GM19239 (cell line): ENCODE data around the gene IQSEC1.
"Not testable (repeated sequence)": the region's sequence is repeated elsewhere in the genome, so short reads cannot be mapped to it uniquely, and the experiment has no call there.

Experiments
- DNase-seq: peaks from one replicate; pipeline ENCODE4 v3.0.0; 2011; ENCODE audit warnings: low spot score; ENCODE audit not compliant: insufficient read length
- FAIRE-seq: peaks from 2 replicates; lab custom pipeline; 2011; peaks lifted over from hg19 to GRCh38; lab: Jason Lieb, UNC

Gene IQSEC1

DNA sequence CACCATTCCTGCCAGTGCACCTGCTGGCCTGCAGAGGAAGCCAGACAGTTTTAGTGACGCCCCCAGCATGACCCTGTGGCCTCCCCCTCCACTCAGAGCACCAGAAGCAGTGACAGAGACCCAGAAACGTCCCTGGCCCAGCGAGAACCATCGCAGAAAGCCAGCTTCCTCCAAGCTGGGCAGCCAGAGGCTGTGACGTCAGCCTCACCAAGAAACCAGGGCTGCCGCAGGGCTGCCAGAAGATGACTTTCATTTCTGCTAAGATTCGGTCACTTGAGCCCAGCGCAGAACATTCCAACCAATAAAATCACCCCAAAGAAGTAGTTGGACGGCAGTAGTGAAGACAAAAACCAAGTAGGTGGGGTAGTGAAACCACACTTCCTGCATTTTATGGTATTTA, 202.3 kb downstream of the IQSEC1 start:
- DNase-seq (no peak), FAIRE-seq (no peak)

DNA sequence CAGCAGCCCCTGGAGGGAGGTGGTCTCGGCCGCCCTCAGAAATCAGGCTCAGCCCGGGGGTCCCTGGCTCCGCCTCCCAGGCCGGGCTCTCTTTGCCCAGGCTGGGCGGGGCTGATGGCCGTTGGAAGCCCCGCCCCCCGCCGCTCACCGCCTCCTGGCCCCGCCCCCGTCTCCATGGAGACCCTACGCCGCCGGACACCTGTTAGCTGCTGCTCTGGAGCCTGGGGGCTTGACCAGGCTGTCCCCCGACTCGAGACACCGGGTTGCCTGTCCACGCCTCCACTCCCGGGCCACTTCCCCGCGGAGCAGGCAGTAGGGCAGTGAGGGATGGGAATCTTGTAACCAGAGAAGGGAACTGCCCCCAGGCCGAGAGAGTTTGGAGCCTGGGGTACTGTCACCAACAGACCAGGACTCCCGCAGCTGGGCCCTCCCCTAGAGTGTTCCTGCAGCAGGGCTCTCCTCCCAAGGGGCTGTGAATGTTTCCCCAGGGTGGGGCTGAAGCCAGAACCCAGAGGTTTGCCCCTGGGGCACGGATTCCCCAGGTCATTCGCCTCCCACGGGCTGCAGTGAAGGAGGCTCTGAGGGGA, 204.1 kb downstream of the IQSEC1 start:
- FAIRE-seq (no peak), DNase-seq (peak; percentile 67)

DNA sequence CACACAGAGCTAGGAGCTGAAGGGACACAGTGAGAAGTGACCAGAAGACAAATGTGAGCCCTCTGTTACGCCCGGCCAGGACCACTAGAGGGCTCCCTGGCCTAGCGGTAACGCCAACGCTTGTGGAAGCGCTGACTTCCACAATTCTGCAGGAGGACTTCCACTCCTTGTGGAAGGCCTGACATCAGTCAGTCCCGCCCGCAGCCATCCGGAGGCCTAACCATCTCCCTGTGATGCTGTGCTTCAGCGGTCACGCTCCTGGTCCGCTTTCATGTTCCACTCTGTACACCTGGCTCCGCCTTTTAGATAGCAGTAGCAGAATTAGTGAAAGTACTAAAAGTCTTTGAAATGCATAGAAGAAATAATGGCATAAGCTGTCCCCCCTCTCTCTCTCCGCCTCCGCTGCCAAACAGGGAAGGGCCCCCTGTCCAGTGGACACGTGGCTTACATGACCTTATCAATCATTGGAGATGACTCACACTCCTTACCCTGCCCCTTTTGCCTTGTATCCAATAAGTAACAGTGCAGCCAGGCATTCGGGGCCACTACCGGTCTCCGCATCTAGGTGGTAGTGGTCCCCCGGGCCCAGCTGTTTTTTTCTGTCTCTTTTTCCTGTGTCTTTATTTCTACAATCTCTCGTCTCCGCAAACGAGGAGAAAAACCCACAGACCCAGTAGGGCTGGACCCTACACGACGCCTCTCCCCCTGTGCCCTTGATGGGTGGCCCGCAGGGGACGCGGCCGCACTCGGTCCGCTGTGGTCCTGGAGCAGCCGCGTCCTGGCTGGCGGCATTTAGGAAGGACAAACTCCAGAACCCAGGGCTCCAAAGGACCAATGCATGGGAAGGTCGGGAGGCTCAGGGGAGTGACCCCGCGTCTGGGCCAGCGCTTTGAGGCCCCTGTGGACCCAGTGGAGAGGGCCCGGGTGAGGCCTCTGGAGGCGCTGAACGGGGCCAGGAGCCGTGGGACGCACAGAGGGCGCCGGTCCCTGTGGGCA, 204.9 kb downstream of the IQSEC1 start:
- FAIRE-seq (peak; percentile 86), DNase-seq (peak; percentile 73)

DNA sequence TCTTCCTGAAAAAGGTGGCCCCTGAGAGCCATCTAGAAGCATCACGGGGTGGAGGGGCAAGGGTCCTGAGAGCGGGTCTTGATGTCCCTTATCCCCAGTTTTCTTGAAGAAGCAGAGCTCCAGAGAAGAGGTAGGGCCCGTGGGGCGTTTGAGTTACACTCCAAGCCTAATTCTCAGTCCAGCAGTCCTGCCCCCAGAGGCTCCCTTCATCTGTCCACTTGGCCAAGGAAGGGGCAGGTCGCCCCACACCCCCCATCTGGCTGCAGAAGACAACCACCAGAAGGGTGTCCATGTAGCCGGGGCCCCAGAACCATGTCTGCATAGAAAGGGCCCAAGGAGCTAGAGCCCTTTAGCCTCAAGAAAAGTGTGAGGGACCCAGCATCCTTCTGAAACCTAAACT, 206.4 kb downstream of the IQSEC1 start:
- FAIRE-seq (no peak), DNase-seq (no peak)

DNA sequence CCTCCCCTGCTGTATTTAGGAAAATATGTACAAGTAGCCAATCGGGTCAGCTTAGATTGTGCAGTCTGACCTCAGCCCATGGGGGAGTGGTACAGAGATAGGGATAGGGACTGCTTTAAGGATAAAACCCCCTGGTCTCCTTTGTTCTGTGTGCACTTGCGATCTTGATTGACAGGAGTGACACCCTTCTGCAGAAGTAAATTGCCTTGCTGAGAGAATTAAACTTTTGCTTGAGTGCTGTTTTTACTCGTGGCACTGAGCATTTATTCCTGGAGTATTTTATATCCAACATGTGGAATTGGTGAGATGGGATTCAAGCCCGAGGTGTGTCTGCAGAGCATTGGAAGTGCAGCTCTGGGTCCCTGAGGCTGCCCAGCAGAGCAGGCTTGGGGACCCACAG, 208.0 kb downstream of the IQSEC1 start:
- no peak for FAIRE-seq
- DNase-seq: no peak

DNA sequence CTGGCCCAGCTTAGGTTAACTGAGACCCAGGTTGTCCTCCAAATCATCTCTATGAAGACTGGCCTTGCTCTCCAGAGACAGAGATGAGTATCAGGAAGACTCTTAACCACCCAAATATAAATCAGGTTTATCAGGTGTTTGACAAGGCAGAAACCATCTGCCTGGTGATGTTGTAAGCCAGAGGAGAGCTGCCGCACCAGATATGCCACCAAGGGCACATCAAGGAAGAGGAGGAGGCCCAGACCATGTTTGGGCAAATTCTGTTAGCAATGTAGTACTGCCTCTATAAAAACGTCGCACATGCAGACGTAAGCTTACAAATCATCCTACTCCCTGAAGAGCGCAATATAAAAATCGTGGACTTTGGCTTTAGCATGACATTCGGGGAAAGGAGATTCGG, 210.8 kb downstream of the IQSEC1 start:
- DNase-seq (no peak), FAIRE-seq (no peak)

DNA sequence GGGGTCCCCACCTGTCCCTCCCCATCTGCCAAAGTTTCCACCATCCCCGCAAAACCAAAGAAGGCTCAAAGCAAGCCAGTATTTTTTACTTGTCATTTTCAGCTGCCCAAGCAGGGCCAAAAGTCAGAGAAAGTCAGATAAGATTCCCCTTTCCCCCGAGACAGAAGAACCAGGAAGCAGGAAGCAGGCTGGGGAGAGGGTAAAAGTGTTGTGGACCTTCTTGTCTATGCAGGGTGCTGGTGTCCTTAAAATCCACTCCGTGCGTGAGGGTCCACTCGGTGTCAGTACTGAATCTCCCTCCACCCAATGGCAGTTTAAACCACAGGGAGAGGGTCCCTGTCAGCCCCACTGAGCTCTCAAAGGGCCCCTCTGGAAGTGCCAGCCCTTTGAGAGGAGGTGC, 211.6 kb downstream of the IQSEC1 start:
- FAIRE-seq (no peak), DNase-seq (no peak)

DNA sequence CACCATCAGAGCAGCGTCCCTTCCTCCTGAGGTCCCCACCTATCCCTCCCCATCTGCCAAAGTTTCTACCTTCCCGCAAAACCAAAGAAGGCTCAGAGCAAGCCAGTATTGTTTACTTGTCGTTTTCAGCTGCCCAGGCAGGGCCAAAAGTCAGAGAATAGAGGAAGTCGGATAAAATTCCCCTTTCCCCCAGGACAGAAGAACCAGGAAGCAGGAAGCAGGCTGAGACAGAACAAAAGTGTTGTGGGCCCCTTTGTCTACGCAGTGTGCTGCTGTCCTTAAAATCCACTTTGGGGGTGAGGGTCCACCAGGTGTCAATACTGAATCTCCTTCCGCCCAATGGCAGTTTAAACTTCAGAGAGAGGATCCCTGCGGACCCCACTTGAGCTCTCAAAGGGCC, 213.4 kb downstream of the IQSEC1 start:
- FAIRE-seq (no peak), DNase-seq (no peak)

DNA sequence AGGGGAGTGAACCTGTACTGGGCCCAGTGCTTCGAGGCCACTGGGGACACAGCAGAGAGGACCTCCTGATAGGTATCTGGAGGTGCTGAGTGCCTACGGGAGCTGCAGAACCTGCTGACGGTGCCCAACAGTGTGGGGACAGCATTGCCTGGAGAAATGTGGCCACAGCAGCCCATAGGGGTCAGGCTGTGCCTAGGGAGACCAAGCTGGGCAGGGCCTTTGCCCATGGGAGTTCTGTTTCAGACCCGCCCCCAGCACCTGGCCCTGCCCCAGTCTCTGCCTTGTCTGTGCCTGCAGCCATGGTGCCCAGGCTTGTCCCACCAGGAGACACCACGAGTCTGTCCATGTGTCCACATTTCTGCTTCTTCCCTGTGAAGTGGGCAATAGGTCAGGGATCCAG, 216.6 kb downstream of the IQSEC1 start:
- FAIRE-seq (no peak), DNase-seq (no peak)

DNA sequence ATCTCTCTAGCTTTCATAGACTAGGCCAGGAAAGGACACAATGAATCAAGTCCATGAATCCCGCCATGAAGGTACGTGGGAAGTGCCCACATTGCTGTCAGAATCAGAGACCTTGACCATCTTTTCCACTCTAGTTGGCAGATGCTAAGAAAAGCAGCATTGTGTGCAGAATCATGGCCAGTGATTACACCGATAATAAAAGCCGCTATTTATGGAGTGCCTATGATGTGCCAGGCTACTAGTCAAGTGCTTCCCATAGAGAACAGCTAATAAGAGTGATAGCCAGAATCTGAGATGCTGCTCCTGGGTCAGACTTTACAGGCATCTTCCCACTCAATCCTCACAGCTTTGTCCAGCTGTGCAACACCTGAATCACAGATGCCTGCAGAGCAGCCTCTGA, 218.7 kb downstream of the IQSEC1 start:
- no peak for DNase-seq
- no peak for FAIRE-seq

DNA sequence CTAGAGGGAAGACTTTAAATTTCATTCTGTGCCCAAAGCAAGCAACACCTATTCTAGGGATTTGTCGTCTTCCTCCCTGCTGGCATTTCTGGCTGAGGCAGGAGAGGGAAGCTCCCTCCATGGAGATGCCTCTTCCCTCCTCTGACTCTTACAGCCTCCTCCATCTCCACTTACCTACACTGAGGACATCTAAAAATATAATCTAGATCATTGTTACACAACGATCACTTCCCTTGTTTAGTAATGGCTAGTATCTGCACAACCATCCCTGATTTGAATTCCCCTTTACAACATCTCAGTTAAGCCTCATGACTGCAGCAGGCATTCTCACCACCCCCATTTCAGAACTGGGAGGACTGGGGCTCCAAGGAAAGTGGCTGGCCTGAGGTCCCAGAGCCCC, 219.4 kb downstream of the IQSEC1 start:
- DNase-seq, FAIRE-seq: not testable (repeated sequence)

DNA sequence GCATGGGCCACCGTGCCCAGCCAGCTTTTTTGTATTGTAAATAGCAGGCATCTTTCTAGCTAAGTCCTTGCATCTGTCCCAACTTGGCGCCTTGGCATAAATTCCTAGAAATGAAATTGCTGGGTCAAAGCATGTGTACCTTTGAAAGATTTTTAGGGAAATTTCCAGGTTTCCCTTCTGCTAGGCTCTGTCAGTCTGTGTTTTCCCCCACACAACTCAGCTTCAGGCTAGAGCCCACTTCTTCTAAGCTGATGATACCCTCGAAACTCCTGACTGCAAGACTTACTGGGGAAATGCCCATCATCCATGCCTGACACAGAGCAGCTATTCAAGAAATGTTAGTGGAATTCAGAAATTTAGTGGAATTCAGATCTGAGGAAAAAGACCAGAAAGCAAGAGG, 221.0 kb downstream of the IQSEC1 start:
- DNase-seq (no peak), FAIRE-seq (no peak)
